DMS 273 (cell line): Measurements from ENCODE around the gene NTN5.
"Not testable (repeated sequence)": the region's sequence is repeated elsewhere in the genome, so short reads cannot be mapped to it uniquely, and the experiment has no call there.

Source experiments
- DNase-seq: peaks from one replicate; lab custom pipeline; 2025; ENCODE audit not compliant: unreplicated experiment; lab: John Stamatoyannopoulos, UW

The NTN5 gene

DNA sequence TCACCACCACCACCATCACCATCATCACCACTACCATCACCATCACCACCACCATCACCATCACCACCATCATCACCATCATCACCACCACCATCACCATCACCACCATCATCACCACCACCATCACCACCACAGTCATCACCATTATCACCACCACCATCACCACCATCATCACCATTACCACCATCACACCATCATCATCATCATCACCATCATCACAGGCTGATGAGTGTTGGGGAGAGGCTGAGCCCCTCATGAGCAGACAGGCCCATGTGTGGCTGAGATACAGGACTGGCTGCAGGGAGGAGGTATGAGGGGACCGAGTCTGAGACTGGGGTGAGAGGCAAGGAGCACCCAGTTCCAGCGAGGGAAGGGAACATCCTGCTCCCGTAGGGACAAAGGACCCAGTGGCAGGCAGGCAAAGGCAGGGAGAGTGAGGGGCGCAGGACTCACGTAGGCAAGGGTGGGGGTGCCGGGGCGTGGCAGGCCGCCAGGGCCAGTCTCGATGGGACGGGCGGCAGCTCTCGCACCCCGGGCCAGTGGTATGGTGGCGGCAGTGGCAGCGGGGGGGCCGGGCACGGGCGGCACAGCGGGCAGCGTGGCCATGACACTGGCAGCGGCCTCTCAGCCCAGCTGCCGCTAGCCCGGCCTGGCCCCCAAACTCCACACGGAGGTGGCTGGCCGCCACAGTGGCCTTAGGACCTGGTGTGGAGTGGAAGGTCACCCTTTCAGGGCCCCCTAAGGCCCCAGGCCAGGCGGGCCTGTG, 2.7 kb downstream of the NTN5 start:
- no peak for DNase-seq

DNA sequence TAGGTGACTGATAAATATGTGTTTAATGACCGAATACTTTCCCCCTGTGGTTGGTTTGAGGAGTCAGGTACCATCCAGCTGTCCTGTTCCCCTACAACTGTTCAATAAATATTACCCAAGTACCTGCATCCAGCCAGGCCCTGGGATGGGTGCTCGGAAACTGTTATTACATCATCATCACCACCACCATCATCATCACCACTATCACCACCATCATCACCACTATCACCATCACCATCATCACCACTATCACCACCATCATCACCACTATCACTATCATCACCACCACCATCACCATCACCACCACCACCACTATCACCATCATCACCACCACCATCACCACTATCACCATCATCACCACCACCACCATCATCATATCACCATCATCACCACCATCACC, 4.1 kb downstream of the NTN5 start:
- no peak for DNase-seq

DNA sequence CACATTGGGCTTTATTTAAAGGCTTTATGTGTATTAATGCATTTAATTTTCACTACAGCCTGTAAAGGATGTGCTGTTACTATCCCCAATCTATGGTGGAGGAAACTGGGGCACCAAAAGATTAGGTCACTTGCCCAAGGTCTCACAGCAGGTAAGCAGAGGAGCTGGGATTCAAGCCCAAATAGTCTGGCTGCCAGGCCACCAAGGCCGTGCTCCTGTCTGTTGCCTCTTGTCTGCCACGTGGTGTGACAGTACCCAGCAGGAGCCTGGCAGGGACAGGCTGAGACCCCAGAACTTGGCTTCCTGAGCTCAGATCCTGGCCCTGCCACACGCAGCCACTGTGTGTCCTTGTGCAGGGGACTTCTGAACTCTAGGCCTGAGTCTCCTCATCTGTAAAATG, 4.5 kb downstream of the NTN5 start:
- DNase-seq: no peak

DNA sequence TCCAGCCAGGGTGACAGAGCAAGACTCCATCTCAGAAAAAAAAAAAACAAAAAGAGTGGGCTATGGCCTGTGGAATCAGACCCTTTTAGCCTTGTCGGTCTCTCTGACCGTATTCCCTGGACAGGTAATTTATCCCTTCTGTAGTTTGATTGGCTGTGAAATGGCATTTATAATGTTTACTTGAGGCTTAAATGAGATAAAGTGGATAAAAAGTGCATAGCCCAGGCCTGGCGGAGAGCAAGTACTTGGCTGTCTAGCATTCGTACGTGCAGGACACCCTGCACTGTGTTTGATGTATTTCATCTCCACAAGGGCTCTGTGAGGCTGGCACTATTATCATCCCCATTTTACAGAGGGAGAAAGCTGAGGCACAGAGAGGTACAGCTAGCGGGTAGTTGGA, 7.0 kb downstream of the NTN5 start:
- no peak for DNase-seq

DNA sequence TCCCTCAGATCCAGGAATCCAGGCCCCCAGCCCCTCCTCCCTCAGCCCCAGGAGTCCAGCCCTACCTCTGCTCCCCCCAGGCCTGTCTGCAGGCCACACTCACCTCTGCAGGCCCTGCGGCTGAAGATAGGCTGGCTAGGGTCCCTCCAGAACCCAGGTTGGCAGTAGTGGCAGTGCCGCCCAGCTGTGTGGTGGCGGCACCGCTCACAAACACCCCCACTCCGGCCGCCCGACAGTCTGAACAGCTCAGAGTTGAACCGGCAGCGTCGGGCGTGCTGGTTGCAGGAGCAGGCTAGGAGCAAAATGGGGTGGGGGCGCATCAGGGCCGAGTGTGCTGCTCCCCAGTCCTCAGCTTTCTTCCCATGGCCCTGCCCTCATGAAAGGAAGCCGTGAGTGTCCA, 8.3 kb downstream of the NTN5 start:
- DNase-seq: no peak

DNA sequence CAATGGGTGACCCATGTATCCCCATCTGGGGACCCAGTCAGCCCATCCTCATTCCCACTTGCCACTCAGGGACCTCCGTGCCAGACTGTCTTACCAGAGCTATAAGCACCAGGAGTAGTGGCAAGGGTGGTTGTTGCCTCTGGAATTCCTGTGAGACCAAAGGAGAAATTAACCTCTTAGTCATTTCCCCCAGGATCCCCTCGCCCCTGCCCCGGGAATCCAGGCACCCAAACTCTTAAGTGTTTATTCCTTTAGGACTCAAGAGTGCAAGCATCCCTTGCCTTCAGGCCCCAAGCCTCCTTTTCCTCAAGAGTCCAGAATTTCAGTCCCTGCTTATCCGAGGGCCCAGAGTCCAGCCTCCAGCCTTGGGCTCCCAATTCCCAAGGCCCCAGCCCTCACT, 9.2 kb downstream of the NTN5 start:
- no peak for DNase-seq

DNA sequence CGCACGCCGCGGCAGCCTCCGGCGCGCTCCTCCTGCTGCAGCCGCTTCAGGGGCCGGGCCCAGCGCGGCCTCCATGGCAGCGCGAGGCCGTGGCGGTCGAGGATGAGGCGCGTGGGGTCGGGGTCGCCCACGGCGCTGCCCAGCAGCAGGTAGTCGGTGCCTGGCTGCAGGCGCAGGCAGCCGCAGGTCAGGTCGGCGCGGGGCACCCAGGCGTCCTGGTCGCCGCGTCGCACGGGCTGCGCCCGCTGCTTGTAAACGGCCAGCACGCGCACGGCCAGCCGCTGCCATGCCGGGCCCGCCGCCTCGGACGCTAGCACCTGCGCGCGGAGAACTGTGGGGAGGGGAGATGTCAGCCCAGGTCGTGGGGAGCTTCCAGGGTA, 11.1 kb downstream of the NTN5 start:
- DNase-seq: no peak

DNA sequence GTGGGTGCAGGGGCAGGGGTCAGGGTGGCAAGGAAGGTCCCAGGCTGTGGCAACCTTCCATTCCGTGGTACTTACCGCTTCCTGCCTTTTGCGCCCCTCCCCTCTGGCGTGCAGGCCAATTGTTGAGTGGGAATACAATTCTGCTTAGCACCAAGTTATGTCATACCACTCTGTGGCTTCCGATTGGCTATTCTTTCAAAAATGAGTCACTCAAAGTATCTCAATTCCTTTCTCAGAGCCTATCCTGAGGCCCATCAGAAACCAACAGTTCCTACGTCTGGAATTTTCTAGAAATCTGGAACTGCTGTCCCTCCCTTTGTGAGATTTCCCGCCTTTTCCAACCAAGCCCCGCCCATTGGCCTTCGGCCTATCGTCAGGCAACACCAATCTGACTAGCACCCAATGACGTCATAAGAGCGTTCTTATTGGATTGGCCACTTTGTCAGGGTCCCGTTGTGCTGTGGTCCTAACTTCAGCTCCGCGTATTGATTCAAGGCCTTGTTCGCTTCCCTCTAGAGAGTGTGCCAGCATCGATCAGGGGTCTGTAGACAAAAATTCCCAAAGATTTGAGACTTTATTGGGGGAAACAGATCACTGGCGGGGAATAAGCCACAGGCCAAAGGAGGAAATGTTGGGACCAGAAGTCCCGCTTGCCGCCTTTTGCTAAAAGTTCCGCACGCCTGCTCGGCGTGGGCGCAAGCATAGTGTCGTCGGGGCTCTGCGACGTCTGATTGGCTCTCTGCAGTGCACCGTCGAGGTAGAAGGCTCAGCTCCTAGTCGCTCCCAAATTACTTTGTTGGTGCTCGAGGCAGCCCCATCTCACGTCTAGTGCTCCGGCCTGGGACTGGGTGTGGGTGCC, 11.7 kb downstream of the NTN5 start:
- peak; percentile 99 for DNase-seq

DNA sequence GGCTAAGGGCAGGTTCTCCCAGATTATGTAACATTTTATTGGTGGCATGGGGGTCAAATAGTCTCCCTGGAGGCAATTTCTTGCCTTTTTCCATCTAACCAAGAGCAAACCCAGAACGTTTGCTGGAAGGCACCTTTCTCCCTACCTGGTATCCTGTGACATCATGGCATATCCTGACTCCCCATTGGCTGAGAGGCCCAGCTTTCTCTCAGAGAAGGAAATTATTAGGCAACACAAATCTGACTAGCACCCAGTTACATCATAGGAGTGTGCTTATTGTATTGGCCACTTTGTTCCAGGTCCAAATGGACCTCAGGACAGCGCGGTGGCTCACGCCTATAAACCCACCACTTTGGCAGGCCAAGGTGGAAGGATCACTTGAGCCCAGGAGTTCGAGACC, 13.0 kb downstream of the NTN5 start:
- DNase-seq: peak; percentile 95

DNA sequence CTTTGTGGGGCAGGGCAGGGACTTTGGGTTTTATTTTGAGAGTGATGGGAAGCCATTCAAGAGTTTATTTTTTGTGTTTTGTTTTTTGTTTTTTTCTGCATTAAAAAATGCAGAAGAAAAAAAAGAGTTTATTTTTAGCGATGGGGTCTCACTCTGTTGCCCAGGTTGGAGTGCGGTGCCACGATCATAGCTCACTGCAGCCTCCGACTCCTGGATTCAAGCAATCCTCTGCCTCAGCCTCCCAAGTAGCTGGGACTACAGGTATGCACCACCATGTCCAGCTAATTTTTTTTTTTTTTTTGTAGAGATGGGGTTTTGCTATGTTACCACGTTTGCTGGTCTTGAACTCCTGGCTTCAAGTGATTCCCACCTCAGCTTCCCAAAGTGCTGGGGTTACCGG, 14.3 kb downstream of the NTN5 start:
- DNase-seq: no peak

DNA sequence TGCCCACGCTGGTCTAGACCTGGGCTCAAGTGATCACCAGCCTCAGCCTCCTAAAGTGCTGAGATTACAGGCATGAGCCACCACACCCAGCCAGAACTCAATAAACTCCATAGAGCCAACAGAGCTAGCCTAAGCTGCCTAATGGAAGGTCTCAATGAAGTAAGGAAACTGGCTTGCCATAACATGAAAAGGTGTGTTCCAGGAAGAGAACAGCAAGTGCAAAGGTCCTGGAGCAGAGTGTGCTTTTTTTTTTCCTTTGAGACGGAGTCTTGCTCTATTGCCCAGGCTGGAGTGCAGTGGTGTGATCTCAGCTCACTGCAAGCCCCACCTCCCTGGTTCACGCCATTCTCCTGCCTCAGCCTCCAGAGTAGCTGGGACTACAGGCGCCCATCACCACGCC, 15.0 kb downstream of the NTN5 start:
- DNase-seq: not testable (repeated sequence)

DNA sequence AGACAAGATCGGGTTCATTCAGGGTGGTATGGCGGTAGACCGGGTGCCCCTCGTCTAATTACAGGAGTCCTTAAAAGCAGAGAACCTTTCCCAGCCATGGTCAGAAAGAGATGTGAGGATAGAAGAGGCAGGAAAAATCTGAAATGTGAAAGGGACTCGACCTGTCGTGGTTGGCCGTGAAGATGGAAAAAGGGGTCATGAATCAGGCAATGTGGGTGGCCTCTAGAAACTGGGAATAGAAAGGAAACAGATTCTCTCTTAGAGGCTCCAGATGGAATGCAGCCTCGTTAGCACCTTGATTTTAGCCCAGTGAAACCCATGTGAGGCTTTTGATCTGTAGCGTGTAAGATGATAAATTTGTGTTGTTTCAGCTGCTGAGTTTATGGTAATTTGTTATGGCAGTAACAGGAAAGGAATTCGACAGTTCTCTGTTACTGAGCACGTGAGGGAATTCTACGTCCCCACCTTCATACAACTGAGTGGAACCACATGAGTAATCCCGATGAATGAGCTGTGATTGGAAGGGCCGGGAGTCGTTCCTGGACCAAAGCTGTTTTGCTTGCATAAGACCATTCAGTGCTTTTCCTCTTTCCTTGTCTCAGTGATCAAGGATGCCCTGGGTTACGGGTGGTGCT, 15.9 kb downstream of the NTN5 start:
- DNase-seq: peak; percentile 74

DNA sequence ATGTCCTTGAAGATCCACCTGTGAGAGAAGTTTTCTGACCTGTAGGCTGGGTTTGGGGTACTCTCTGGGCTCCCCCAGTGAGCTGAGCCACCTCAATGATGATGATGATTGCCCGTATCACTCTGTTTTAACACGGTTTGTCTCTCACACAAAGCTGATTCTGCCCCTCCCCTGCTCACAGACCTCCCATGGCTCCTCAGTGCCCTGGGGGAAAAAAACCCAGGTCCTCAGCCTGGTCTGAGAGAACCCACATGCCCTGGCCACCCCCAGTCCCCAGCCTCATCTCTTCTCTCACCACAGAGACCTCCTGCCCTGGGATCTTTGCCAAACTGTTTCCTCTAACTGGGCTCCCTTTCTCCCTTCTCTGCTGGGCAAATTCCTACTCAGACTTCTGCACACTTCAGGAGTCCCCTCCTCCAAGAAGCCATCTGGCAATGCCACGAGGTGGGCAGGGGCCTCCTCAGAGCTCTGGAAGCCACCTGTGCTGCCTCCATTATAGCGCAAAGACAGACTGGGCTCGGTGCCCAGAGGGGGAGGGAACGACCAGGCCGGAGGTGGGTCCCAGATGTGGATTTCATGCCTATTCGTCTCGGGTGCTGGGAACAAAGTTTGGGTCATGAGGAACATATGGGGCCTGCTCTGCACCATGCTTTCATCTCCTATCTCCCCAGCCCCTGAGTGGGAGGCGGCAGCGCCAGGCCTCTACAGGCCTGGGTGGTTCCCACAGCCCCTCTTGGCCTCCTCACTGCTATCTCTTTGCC, 18.3 kb downstream of the NTN5 start:
- DNase-seq: peak; percentile 100

DNA sequence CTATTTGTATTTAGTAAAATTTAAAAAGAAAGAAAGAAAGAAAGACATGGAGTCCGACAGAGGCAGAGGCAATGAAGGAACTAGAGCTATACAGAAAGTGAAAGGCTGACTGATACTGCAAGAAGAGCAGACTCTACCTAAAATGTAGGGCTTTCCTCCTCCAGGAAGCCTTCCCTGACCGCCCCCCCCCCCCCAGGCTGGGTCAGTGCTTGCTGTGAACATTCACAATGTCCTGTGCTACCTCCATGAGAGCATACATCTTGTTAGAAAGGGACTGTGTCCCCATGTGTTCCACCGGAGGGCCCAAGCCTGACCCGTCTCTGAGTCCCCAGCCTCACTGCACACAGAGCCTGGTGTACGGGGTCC, 21.2 kb downstream of the NTN5 start:
- DNase-seq: no peak

DNA sequence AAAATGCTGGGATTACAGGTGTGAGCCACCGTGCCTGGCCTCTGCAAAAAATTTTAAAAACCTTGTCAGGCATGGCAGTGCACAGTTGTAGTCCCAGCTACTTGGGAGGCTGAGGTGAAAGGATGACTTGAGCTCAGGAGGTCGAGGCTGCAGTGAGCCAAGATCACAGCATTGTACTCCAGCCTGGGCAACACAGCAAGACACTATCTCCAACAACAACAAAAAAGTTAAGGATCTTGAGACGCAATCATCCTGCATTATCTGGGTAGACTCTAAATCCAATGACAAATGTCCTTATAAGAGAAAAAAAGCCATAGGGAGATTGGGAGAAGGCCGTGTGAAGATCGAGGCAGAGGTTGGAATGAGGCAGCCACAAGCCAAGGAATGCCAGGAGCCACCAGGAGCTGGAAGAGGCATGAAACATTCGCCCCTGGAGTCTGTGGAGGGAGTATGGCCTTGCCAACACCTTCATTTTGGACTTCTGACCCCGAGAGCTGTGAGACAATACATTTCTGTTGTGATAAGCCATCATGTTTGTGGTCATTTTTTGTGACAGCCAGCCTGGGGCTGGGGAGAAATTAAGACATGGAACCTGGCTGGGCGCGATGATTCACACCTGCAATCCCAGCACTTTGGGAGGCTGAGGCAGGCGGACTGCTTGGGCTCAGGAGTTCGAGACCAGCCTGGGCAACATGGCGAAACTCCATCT, 21.7 kb downstream of the NTN5 start:
- DNase-seq: no peak

DNA sequence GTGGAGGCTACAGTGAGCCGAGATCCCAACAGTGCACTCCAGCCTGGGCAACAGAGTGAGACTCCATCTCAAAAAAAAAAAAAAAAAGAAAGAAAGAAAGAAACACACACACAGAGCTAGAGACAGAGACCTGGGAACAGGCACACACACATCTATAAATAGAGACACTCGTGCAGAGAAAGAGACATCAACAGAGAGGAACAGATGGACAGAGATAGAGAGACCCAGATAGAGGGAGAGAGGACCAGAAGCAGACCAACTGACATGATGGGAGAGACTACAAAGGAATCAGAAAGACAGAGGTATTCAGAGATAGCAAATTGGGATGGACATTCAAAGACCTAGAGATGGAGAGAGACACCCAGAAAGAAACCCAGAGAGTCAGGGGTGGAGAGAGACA, 24.7 kb downstream of the NTN5 start:
- DNase-seq: peak; percentile 39

DNA sequence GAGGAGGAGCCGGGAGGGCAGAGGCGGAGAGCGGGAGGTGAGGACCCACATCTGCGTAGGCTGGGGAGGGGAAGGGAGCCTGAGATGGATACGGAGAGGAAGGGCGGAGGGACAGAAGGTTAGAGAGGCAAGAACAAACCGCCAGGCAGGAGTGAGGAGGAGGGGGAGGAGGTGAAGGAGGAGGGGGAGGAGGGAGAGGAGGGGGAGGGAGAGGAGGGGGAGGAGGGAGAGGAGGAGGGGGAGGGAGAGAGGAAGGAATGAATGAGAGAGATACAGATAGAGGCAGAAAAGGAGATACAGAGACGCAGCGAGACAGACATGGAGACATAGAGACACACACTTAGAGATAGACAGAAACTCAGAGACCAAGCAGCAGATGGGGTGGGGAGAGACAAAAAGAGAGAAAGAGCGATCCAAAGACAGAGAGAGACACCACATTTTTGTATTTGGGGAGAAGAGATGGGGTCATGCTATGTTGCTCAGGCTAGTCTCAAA, 26.0 kb downstream of the NTN5 start:
- peak; percentile 59 for DNase-seq

DNA sequence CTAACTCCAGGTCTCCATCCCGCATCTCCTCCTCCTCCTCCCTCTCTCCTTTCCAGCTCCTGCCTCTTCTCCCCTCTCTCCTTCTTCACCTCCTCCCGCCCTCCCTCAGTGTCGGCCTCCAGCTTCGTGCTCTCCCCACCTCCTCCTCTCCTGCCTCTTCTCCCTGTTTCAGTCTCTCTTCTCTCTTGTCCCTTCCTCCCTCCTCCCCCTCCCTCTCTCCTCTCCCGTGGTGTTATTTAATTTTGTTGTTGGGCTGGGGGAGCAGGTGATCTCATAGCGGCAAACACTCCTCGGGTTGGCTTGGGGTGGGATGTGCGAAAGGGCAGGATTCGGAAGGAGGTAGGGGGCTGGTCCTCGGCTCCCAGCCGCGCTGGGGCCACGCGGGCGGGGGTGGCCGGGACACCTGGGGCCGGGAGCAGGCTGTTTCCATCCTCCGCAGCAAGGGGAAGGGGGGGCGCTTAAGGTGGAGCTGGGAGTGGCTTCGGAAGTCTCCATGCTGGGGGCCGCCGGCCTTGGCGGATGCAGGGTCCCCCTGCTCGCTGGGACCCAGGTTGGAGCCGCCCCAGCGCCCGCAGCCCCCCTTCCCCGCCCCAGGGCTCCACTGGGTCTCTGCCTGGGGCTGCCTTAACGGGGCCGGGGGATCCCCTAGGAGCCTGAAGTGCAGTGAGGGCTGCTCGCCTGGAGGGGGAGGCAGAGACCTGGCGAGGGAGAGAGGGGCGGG, 26.7 kb downstream of the NTN5 start, which contains the start of gene CA11:
Gene CA11, minus strand, starts transcription at position 187 of the 721 bp plus-strand sequence. CDS start 555 bp downstream, outside the sequence.
- peak; percentile 98 for DNase-seq

DNA sequence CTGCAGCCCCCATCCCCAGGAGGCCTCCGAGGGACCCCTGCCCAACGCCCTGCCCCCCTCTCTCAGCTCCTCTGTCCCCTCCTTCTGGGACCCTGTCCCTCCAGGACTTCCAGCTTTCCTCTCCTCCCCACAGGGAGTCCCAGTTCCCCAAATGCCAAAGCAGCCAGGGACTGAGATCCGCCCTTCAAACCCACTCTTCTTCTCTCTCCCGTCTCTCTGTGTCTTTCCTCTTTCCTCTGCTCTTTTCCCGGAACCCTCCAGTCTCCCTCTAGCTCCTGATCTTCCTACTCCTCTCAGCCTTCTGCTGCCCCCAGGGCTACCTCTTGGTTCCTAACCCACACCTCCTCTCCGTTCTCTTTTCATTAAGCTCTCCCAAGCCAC, 27.2 kb downstream of the NTN5 start:
- peak; percentile 88 for DNase-seq
